ENCODE measurements around the gene PSMD1.

PSMD1 gene

GRCh38 chr2:231185886-231186285 is 129.2 kb downstream of the PSMD1 start:
- DNase-seq (ENCODE audit: low spot score), result no peak
- Histone ChIP-seq H3K4me3 (no peak overlapping the region), H3K27ac (peak overlapping the region; percentile 71 to 97)
- no peak for TF ChIP-seq CTCF (IDR thresholded peaks at IDR 0.05)

GRCh38 chr2:231186325-231186724 is 129.7 kb downstream of the PSMD1 start:
- TF ChIP-seq CTCF (IDR thresholded peaks at IDR 0.05), result no peak
- Histone ChIP-seq H3K4me3 (no peak overlapping the region), H3K27ac (peak overlapping the region; percentile 71 to 97)
- DNase-seq (ENCODE audit: low spot score), result peak; percentile 46

GRCh38 chr2:231187736-231188505 is 131.3 kb downstream of the PSMD1 start:
- no peak overlapping the region for H3K4me3 ChIP-seq
- no peak for TF ChIP-seq CTCF (IDR thresholded peaks at IDR 0.05)
- peak overlapping the region; percentile 97 for H3K27ac ChIP-seq
- peak; percentile 92 for DNase-seq (ENCODE audit: low spot score)

- Histone ChIP-seq H3K27ac (peak overlapping the region; percentile 97), H3K4me3 (no peak overlapping the region)
- DNase-seq (ENCODE audit: low spot score), result peak; percentile 73
- no peak for TF ChIP-seq CTCF (IDR thresholded peaks at IDR 0.05)
These were observed 132.0 kb downstream of the PSMD1 start for GRCh38 chr2:231188506-231189170.

- DNase-seq (ENCODE audit: low spot score), result no peak
- Histone ChIP-seq H3K27ac (peak overlapping the region; percentile 97), H3K4me3 (no peak overlapping the region)
- no peak for TF ChIP-seq CTCF (IDR thresholded peaks at IDR 0.05)
These were observed 132.5 kb downstream of the PSMD1 start for GRCh38 chr2:231189171-231189530.

GRCh38 chr2:231189571-231190495 is 133.2 kb downstream of the PSMD1 start:
- DNase-seq (ENCODE audit: low spot score), result peak; percentile 89
- Histone ChIP-seq H3K27ac (peak overlapping the region; percentile 97), H3K4me3 (peak overlapping the region; percentile 68)
- TF ChIP-seq CTCF (IDR thresholded peaks at IDR 0.05), result no peak
